ENCODE measurements around the gene RBFOX2.

The RBFOX2 gene

DNA sequence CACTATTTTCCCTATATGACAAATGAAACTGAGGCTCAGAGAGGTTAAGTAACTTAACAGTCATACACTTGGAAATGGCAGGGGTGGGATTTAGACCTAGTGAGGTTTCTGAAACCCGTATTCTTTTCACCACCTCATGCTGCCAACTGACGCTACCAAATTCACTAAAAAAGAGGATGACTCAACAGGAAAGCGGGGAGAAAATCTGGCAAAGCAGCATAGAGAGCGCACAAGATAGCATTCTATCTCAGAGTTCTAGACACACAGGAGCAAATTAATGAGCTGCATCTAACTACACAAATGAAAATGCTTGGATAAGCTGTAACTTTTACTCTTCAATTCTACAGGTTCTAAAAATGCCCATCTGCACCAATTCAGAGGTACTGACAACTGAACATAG is 136.4 kb downstream of the RBFOX2 start:
- DNase-seq = no peak

DNA sequence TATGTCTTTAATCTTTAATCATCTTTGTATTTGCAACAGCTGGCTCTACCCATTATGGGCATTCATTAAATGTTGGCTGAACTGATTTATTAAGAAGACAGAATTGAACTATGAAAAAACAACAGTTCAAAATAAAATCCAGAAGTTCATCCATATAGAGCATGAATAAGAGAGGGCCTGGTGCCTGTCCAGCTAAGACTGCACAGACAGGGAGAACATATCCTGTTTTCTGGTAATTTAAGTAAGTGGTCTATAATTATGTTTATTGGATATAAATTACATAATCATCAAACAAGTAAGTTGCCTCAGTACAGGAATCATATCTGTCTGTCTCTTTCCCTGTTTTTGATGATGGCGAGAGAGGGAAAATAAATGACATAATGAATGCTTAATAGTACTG is 137.2 kb downstream of the RBFOX2 start:
- DNase-seq = no peak

DNA sequence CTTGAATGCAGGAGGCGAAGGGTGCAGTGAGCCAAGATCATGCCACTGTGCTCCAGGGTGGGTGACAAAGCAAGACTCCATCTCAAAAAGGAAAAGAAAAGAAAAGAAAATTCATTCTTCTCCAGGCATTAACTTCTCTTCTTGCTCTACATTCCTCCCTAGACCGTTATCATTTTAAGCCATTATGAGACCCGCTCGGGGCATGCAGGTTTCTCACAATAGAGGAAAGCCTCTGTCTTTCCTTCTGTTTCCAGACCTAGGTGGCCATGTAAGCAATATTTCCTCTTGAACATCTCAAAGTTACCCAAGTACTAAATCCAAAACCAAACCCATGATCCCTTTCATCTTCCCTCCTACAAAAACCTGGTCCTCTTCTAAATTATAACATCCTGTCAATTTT is 139.6 kb downstream of the RBFOX2 start:
- DNase-seq = no peak

DNA sequence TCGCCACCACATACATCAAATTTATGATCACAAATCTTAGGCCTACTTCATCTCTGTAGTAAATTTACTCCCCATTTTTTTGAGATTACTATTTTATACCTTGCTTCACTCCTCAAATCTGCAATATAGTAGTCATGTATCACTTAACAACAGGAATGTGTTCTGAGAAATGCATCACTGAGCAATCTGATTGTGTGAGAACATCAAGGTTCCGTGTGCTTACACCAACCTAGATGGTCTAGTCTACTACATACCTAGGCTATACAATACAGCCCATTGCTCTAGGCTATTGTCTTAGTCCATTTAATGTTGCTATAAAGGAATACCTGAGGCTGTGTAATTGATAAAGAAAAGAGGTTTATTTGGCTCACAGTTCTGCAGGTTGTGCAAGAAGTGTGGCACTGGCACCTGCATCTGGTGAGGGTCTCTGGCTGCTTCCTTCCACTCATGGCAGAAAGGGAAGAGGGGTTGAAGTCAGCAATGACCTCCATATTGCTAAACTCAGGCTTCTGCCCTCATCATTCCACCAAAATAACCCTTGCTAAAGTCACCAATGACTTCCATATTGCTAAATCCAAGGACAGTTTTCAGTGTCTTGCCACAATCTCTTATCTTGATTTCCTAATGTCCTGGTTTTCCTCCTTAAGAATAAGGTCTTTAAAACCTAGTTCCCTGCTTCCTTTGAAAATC is 140.3 kb downstream of the RBFOX2 start:
- DNase-seq = no peak

DNA sequence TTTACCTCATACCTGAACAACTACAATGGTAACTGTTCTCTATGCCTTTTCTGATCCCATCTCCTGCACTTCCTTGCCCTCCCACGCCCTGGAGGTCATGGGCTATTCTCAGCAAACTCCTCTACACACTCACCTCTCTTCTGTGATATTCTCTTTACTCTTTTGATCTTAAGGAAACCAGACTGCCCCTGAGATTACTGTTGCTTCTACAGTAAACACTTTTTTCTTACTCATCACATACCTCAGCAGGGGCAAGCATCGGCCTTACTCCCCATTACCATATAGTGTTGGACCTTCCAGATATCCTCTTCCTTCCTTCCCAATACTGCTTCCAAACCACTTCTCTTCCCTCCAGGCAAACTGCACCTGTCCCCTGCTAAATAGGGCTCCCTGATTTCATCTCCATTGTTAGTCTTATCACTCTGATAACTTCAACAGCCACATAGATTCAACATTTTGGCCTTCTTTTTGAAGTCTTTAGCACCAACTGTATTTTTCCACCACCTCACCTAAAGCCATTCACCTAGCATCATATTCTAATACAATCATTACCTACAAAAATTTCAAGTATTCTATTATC is 141.2 kb downstream of the RBFOX2 start:
- no peak for DNase-seq

DNA sequence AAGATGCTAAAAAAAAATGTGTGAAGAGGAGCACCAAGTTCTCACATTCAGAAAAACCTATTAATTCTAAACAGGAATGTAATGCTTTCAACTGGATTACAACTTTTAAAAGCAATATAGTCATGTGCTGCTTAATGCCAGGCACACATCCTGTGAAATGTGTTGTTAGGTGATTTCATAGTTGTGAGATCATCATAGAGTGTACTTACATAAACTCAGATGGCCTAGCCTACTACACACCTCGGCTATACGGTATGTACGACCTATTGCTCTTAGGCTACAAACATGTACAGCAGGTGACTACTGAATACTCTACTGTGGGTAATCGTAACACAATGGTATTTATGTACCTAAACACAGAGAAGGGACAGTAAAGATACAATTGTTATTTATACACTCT is 142.3 kb downstream of the RBFOX2 start:
- DNase-seq = no peak

DNA sequence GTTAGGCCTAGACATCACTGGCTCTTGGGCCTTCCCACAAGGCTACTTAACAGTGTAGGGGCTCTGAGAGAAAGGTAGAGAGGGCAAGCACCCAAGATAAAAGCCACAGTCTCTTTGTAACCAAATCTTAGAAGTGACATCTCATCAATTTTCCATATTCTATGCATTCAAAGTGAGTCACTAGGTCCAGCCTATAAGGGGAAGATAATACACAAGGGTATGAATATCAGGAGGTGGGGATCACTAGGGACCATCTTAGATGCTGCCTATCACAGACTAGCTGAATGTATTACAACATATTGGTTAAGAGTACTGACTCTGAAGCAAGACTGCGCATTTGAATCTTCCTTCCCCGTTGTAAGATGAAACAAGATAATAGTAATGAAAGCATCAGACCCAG is 144.1 kb downstream of the RBFOX2 start:
- DNase-seq = no peak

DNA sequence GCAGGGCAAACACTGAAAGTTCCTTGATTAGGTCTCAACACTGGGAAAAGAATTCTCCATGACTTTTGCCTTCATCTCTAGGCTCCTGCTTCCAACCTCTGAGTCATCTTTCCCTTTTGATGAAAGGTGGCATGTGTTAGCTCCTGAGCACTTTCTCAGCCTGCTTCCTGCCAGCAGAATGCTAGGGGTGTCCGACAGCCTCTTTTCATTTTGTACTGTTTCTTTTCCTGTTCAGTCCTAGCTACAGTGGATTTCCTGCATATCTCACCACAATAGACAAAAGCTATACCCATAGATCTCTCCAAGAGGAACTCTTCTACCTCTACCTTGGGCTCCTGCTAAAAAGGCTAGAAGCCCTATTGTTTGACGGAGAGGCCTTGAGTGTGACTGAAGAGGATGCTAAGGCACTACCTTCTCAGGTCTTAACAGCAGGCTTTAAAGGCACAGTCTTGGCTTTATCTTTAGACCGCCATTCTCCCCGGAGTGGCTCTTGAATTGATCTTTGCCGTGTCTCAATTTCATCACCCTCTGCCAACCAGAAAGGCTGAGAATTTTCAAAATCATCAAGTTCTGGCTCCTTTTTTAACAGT is 145.5 kb downstream of the RBFOX2 start:
- DNase-seq = no peak

DNA sequence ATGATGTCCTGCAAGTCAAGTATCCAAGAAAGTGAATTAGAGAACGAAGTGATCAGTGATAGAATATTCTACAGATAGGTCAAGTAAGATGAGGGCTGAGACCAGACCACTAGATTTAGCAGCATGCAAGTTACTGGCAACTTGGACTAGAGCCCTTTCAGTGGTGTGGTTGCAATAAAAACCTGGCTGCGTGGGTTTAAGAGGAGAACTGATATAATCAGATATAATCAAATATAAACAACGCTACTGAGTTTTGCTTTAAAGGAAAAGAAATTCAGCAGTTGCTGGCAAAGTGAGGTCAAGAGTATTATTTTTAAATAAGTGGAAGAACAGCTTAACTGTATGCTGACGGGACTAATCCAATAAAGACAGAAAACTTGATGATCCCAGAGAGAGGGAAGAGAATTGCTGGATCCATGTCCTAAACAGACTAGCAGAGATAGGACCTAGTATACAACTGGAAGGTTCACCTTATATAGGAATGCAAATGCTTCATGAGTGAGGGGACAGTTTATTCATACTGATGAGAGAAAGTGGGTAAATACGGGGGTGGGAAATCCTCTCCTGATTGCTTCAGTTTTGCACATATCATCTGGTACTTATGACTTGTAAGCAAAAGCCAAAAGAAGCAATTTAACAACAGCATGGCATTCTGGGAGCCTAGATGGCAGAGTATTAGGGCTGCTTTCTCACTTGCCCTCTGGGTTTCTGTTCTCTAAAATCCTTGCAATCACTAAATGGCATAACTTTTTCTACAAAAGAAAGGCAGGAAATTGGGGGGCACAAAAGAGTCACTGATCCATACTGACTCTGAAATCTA is 146.2 kb downstream of the RBFOX2 start:
- peak; percentile 27 for DNase-seq

DNA sequence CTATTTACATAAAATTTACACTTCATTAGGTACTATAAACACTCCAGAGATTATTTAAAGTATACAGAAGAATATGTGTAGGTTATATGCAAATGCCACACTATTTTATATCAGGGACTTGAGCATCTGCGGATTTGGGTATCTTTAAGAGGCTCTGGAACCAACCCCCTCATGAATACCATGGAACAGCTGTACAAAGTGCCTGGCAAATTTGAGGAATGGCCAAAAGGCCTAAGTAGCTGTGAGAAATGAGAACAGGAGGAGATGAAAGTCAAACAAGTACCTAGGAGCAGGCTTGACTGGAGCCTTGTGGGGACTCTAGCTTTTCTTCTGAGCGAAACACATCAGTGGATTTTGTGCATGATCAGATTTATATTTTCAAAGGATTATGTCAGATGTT is 149.3 kb downstream of the RBFOX2 start:
- no peak for DNase-seq

DNA sequence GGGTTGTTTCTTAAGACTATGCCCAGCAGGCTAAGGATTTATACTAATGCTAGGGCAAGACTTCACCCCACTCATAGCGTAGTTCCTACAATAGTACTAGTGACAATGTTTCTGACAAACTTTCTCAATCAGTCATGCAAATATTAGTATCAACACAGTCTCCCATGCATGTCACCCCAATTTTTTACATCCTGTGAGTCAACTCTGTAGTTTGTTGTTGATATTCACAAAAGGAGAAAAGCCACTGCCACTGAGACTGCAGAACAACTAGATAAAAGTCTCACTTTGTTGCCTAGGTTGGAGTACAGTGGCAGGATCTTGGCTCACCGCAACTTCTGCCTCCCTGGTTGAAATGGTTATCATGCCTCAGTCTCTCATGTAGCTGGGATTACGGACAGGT is 155.2 kb downstream of the RBFOX2 start:
- no peak for DNase-seq

DNA sequence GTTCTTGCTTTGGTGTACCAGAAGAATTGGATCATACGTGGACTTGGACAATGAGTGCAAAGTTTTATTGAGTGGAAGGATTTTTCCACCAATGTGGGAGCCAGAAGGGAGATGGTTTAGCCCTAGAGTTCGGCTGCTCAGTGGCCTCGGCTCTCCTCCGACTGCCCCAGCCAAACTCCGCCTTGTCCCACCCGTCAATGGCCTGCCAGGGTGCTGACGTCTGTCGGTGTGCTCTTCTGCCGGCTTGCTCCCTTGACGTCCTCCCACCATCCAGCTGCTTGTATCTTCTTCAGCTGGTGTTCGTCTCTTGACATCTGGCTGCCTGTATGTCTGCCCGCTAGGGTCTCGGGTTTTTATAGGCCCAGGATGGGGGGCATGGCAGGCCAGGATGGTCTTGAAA is 156.2 kb downstream of the RBFOX2 start:
- DNase-seq = no peak

DNA sequence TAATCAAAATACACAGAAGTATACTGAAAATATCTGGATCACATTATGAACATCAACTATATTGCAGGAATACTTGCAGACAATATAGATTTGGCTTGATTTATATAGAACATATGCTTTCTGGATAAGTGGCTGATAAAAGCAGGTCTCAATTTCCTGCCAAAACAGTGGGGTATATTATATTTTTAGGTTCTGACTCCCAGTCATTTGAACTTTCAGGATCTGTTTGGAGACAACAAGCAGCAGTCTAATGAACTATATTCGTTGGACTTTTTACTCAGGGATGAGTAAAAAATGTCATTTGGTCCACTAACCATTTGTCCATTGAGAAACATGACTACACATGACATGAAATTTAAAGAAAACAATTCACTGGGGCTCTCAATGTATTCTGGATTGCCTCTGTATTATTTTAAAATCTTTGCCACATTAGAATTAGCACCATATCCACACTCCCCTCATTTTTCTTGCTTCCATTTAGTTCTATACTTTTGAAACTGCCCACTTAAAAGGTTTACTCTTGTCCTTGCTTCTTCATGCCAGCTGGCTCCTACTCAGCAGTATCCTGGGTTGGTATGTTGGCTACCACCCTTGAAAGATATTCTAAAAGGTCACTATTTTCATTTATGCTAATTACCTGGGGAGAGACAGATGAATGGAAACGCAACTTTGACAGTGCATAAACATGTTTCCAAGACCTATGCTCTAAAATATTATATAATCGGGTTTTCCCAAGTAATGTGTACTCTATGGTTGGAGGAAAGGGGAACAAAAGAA is 157.9 kb downstream of the RBFOX2 start:
- DNase-seq = no peak

DNA sequence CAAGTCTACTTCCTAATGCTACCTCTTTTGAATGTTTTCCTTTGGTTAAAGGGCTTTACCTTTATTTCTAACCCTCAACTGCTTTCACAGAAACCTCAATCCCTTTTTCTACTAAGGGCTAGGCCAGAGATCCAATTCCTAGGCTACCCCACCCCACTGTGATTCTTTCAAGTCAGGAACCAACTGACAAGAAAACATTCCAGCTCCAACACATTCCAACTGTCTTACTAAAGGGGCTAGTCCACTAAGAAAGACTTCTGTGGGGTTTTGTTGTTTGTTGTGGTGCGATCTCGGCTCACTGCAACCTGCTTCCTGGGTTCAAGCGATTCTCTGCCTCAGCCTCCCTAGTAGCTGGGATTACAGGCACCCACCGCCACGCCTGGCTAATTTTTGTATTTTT is 159.7 kb downstream of the RBFOX2 start:
- no peak for DNase-seq

DNA sequence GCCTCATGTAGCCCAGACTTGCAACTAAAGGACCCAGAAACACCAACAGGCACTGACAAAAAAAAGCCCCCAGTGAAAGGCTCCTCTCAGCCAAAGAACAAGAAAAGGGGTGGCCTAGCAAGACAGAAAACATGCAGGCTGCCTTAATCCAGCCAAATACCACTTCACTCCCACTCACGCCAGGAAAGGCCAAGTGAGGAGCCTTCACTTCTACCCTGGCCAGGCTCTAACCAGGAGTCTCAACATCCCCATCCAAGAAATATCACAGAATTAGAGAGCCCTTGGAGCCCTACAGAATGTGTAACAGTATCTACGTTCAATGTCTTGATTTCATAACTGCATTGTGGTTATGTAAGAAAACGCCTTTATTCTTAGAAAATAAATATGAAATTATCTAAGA is 162.0 kb downstream of the RBFOX2 start:
- DNase-seq = no peak

DNA sequence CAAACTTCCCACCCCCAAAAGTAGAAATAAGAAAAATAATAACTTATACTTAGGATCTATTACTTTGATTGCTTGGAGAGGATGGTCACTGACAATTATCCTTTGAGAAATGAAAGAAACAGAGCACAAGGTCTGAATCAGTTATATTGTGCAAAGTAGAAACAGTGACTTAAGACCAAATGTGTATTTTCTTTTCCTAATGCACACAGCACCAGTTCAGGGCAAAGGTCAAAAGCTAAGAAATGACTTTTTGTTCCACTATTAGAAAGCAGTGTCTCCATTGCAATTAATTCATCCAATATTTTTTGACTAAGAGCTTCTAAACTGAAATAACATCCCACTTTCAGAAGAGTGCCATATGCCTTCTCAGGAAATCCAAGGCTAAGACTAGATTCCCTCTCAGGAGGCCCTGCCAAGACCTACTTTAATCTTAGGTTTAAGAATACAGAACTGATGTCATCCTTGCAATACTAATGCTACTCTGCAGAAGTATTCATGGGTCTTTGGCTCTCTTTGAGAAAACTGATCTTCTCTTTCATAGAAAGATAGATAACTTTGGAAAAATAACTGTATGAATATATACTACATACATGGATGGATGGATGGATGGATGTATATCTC is 164.0 kb downstream of the RBFOX2 start:
- no peak for DNase-seq

DNA sequence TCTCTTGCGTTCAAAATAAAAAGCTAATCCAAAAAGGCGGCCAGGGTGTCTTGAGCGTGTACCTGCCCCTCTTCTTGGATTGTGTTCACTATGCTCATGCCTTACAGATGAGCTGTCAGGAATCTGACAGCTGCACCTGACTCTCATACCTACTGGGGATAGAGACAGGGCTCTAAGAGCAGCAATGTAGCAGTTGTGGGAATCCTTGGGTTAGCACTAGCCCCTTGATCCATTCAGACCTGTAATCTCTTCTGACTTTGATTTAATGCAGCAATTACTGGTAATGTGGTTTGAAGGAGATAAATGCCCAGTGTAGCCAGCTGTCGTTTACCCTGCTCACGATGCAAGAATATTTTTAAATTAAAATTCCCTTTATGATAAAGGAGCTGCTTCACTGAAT is 165.2 kb downstream of the RBFOX2 start:
- DNase-seq = no peak

DNA sequence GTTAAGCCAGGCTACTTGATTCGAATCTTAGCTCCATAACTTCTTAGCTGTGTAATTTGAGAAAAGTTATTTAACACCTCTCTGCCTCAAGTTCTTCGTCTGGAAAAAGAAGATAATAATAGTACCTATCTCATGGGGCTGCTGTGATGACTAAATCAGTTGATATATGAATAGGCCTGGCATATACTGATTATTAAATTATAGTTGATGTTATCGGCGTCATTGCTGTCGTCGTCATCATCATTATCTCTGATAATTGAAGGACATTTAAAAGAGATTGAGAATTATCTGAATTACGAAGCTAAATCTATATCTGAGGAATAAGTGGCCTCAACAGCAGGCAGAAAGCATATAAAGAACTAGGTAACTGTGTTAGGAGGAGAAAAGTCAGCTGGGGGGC is 165.9 kb downstream of the RBFOX2 start:
- DNase-seq = no peak

DNA sequence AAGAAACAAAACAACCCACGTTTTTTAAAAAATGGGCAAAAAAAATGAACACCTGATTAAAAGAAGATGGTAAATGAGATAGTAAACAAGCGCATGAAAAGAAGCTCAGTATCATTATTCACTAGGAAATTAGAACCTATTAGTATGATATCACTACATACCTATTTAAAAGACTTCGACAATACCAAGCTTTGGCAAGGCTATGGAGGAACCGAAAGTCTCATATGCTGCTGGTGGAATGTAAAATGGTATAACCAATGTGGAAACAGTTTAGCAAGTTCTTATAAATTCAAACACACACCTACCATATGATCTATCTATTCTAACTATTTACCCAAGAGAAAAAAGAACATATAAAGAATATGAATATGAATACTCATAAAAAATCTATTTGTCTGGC is 167.2 kb downstream of the RBFOX2 start:
- no peak for DNase-seq

DNA sequence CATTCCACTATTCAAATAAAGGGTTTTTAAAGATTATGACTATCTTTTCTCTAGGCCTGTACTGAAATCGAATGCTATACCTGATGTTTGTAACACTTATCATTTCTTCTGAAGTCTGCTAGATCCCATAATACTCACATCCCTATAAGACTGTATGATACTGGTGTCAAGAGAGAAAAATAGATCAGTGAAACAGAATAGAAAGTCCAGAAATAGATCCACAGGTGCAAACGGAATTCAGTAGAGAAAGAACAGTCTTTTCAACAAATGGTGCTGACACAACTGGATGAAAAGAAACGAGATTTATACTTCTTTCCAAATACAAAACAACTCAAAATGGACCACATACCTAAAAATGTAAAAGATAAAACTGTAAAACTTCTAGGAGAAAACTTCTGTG is 167.8 kb downstream of the RBFOX2 start:
- no peak for DNase-seq

DNA sequence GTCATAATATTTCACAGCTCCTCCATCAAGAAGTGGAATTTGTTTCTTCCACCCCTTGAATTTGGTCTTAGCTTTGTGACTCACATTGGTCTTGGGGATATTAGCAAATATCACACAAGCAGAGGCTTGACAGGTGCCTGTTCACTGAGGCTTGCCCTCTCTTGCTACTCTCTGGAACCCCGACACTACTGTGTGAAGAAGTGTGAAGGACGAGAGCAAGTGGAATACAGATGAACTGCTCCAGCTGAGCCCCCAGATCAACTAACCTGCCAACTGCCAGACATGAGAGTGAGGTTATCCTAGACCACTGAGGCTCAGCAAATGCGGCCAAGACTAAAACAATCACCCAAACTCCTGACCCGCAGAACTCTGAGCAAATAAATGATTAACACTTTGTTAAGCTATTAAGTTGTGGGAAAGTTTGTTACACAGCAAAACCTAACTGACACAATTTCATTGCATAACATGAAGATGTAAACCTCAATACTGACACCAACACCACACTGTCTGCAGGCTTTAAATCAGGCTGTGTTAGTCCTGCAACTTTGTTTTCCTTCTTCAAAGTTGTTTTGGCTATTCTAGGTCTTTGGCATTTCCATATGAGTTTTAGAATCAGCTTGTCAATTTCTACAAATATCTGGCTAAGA is 168.4 kb downstream of the RBFOX2 start:
- DNase-seq = no peak

DNA sequence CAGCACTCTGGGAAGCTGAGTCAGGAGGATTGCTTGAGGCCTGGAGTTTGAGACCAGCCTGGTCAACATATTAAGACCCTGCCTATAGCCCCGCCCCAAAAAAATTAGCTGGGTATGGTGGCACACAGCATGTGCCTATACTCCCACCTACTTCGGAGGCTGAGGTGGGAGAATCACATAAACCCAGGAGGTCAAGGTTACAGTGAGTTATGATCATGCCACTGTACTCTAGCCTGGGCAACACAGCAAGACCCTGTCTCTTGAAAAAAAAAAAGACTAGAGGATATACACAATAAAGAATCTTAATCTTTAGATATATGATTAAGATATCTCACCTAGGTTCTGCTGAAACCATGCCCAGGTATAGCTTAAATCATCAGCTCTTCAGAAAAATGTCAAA is 174.3 kb downstream of the RBFOX2 start:
- DNase-seq = no peak

All from MV-4-11 (cell line).